ENCODE measurements around the gene CEP120. TPM values are rescaled to one million over a fixed set of nuclear protein-coding genes. Genes with fewer than 3 reads are reported as not detected.
"Not testable (repeated sequence)": the region's sequence is repeated elsewhere in the genome, so short reads cannot be mapped to it uniquely, and the experiment has no call there.

CEP120 gene
- 20.3 and 21.7 TPM in 2 replicates for polyA plus RNA-seq (2014; cell fraction: cytosol; rRNA removed)
- 24.7 and 26.4 TPM in 2 replicates for polyA plus RNA-seq (2014; cell fraction: nucleus; rRNA removed)

DNA sequence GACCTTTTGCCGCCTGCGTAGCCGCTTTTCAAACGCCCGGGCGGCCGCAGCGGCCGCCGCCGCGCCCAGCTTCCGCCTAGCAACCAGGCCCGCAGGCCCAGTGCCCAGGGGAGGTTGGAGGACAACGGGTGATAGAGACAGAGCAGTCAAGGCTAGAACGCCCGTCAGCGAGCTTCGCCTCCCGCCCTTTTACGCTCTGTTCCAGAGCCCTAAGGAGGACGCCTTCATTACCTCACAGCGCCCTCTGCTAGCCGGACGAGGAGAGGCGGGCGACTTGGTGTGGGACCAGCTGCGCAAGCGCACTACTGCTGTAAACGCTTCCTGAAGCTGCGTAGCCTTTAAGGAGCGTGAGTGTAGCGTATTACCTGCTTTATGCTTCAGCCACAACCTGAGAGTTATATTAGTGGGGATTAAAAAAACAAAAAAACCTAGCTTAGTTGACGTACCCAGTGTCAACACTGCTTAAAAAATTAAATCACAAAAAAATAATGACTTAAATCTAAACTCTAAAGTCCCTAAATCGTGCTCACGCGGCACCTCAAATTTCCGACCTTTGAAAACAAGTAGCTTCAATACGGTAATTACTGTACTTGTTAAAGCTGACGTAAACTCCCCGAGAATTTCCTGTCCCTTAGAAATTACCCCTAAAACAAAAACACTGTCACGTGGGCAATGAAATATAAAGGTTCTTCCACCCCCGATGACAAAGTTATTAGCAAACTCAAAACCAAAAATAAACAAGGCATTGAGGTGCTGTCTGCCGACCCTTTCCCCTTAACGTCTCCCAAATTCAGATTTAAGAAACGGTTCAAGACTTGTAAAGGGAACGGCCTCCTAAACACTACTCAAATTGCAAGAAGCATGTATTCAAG, at the start of gene CEP120:
Gene CEP120 (minus strand): TSS at position 126 of the 872 bp plus-strand sequence. CDS start 405 bp downstream, outside the sequence.
- peak; percentile 99 for DNase-seq (ENCODE audit: low spot score)

DNA sequence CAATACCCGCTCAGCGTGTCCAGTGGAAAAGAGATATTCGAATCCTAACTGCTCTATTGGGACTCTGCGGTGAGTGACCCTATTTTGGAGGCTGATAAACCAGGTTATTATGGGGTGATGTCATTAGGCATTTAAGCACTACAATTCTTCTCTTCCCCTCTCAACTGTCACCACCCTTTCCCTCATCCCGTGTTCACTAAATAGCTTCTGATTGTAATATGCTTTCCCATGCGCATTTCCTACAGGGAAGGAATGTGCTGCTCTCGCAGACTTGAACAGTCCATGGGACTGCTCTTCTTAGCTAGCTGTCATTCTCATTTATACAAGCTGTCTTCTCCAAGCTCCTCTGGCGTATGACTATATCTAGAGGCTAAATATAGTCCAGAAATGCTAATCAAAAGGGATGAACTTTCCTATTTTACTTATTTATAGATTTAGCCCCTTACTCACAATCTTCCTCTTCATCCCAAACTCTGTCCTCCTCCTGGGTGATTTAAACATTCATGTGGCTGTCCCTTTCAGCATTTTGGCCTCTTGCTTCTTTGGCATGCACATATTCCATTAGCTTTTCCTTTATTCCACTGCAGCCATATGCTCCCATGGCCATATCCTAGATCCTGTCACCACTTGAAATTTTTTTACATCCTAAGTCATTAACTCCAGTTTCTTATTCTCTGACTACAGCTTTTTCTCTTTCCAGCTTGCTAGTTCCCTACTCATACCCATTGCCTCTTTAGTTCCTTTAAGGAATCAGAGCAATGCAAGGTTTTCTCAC, 49.1 kb upstream of the CEP120 start:
- no peak for DNase-seq (ENCODE audit: low spot score)

DNA sequence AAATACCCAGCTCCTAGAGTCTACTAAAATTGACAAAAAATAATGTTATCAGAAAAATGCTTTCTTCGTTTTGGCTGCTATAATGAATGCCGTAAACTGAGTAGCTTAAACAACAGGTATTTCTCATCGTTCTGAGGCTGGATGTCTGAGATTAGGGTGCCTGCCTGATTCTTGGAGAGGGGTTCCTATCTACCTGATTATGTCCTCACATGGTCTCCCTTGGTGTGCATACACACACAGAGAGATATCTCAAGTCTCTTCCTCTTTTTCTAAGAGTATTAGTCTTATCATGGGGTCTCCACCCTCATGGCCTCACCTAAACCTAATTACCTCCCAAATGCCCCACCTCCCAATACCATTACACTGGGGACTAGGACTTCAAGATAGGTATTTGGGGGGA, 48.2 kb upstream of the CEP120 start:
- DNase-seq (ENCODE audit: low spot score) = no peak

DNA sequence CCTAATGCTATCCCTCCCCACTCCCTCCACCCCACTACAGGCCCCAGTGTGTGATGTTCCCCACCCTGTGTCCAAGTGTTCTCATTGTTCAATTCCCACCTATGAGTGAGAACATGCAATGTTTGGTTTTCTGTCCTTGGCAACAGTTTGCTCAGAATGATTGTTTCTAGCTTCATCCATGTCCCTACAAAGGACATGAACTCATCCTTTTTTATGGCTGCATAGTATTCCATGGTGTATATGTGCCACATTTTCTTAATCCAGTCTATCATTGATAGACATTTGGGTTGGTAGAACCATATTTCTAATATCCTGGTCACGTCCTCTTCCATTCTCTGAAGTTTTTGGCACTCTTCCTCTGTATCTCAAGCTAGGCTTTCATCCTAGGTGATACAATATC, 43.6 kb upstream of the CEP120 start:
- DNase-seq (ENCODE audit: low spot score) = not testable (repeated sequence)

DNA sequence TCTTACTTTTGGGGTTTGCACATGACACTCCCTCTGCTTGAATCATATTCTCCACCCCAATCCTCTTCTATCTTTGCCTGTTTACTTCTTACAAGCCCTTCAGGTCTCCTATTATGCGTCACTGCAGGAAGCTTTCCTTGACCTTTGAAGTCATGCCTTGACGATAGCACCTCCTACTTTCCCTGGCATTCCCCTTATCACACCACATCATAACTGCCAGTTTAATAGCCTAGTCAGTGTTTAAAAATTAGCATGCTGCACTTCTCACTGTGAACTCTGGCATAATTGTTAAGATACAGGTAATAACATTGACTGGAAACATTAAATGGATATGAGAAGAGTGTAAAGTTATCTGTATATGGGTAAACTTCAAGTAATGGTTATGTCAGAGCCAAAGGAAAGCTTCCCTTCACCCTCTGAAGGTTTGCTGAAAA, 37.1 kb upstream of the CEP120 start:
- DNase-seq (ENCODE audit: low spot score) = no peak

DNA sequence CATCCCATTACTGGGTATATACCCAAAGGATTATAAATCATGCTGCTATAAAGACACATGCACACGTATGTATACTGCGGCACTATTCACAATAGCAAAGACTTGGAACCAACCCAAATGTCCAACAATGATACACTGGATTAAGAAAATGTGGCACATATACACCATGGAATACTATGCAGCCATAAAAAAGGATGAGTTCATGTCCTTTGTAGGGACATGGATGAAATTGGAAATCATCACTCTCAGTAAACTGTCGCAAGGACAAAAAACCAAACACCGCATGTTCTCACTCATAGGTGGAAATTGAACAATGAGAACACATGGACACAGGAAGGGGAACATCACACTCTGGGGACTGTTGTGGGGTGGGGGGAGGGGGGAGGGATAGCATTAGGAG, 35.8 kb upstream of the CEP120 start:
- DNase-seq (ENCODE audit: low spot score) = not testable (repeated sequence)

DNA sequence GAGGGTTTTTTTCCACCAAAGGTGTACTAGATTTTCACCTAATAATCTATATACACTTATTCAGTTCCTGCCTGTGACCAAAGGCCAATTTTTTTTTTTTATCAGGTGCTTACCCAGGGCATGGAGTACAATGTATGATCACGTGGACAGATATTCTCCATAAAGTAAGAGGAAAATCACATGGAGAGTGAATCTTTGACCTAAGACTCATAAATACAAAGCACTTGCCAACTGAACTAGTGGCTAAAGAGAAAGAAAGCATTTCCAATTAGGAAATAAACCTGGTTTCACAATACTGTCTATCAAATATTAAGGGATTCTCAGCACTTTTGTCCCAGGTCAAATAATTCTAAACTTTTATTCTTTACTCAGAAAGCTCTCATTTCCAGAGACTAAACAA, 33.0 kb upstream of the CEP120 start:
- DNase-seq (ENCODE audit: low spot score) = no peak

DNA sequence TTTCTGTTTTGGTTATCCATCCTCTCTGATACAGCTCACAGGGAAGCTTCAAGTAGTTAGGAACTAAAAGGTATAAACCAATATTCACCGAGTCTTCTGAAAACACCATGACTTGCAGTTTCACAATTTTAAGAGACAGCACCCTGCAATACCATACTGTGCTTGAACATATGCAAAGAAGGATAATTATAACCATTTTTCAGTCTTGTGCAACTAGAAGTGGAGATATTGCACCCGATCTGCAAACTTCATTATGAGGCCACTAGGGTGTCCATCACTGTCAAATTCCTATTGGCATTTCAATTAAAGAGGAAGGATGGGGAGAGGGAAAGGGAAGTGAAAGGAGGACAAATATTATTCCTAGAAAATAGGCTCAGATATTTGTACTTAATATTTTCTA, 32.4 kb upstream of the CEP120 start:
- DNase-seq (ENCODE audit: low spot score) = peak; percentile 16

- DNase-seq (ENCODE audit: low spot score) = peak; percentile 23
Measured at GRCh38 chr5:123455095-123455494, 31.9 kb upstream of the CEP120 start.

DNA sequence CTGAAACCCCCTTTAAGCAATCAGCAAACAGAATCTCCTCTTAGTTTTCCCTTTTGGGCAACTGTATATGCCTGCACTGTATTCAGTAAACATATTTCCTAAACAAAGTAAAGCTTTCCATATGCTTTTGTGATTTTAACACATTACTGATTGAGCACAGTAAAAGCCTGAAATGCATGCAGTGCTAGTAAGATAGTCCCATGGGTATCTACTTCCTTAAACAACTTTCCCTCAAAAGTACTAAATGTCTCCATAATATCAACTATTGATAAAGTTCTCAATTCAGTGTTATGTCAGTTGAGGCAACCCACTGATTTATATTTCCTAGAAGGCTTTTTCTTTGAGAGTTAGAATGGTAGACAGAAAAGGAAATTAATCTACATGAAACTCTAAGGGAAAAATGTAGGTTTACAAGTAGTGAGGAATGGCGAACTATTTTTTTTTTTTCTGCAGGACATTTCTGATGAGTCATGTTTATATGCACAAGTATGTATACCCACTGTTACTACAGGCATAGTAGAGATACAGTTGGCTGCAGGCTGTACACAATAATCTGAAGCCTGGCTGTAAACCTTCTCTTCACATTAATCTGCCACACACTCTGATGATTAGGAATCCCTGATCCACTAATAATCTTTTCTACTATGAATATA, 31.2 kb upstream of the CEP120 start:
- DNase-seq (ENCODE audit: low spot score) = no peak

- no peak for DNase-seq (ENCODE audit: low spot score)
Measured at GRCh38 chr5:123452401-123452800, 29.2 kb upstream of the CEP120 start.

DNA sequence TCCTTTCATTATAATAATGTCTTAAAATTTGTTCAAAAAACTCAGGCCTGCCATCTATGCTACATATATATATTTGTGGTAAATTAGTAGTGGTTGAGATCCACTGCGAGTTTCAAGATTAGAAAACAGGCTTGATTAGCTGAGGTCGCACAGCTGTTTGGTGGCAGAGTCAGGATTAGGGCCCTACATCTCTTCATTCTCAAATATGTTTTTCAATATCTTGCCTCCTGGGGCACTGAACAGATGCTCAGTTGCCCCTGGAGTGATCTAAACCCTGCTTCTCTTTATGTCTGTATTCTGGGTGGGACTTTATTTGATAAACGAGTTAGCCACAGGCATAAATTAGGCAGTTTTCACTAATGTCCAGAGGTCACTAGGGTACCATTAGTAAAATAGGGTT, 27.8 kb upstream of the CEP120 start:
- peak; percentile 14 for DNase-seq (ENCODE audit: low spot score)

GRCh38 chr5:123450640-123451039, 27.4 kb upstream of the CEP120 start:
- peak; percentile 33 for DNase-seq (ENCODE audit: low spot score)

- peak; percentile 29 for DNase-seq (ENCODE audit: low spot score)
Measured at GRCh38 chr5:123450114-123450513, 26.9 kb upstream of the CEP120 start.

DNA sequence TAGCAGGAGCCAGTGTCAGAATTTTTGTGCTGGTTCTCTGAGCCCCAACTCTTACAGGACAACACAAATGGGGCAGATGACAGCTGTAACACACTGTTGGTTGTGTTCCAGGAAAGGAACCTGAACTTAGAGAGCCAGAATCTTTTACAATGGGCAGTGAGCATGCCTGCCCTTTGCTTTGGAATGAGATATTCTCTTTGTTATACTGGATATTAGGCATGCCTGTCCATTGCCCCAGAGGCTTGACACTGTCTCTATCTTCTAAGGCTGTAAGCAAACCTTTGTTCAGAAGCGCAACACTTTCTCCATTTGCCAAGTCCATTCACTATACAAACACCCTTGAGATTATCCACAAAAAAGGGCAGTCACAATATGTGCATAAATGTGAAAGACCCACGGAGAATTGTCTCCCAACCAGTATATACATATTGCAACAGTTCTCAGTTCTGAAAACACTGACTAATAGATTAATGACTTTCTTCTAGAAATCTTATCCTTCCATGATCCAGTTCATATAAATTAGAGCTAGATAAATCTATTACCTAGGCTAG, 26.3 kb upstream of the CEP120 start:
- DNase-seq (ENCODE audit: low spot score) = no peak

DNA sequence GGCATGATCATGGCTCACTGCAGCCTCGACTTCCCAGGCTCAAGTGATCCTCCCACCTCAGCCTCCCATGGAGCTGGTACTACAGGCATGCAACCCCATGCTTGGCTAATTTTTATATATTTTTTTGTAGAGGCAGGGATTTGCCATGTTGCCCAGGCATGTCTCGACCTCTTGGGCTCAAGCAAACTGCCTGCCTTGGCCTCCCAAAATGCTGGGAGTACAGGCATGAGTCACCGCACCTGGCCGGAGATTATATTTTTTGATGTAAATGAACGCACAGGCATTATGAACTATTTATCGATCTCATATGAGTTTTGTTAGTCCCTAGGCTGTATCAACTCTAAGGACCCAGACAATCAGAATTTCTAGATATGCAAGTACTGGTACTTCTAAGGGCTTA, 25.5 kb upstream of the CEP120 start:
- DNase-seq (ENCODE audit: low spot score) = no peak

DNA sequence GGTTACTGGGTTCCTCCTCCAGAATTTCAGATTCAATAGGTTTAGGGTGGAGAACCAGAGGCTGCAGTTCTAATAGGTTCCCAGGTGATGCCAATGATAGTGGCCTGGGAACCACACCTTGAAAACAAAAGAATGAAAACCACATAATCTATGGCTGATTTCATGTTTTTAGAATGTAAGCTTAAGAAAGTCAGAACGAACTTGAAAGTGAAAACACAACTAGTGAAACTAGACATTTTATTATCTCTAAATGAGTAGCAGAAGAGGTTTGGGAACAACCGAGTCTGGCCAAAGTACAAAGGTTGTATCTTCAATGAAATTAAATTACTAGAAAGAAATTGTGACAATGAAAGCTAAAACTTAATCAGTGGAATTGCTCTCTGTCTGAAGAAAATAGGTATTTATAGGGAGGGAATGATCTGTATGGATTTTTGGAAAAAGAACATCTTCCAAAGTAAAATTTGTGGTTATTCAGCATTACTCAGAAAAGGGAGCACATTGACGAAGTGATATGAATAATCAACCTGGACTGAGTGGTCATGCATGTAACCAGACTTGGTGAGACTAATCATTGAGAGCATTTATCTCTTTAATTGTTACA, 24.9 kb upstream of the CEP120 start:
- DNase-seq (ENCODE audit: low spot score) = no peak

DNA sequence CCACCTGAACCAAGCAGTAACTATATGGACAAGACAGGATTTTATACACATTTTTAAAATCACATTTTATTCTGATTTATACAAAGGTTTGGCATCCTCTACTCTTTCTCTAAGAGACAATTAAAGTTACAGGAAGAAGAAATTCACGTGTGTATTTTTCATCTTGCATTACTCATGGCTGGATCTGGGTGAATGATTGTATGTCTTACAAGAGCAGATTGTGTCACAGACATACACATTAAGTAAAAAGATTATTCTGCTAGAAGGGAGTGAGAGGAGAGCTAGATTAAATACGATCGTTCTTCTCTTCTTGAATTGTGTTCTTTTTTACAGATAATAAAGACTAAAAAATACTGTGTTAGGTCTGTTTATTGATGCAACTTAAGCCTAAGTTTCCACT, 20.8 kb upstream of the CEP120 start:
- DNase-seq (ENCODE audit: low spot score) = no peak

DNA sequence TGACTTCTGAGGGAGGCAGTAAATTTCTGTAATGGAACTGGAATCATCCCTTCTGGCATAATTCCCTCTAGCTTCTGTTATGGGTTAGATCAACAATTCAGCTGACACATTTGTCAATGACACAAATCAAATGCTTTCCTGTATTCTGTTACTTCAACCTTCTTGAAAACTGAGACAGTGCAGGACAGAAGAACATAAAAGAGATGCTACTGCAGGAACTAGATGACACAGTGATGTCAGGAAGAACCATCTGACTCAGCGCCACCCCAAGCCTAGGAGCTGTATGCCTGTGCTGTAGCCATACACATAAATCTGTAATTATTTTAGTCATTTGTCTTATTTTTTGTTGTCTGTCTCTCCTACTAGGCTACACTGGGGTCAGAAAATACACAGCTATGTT, 18.2 kb upstream of the CEP120 start:
- DNase-seq (ENCODE audit: low spot score) = no peak

DNA sequence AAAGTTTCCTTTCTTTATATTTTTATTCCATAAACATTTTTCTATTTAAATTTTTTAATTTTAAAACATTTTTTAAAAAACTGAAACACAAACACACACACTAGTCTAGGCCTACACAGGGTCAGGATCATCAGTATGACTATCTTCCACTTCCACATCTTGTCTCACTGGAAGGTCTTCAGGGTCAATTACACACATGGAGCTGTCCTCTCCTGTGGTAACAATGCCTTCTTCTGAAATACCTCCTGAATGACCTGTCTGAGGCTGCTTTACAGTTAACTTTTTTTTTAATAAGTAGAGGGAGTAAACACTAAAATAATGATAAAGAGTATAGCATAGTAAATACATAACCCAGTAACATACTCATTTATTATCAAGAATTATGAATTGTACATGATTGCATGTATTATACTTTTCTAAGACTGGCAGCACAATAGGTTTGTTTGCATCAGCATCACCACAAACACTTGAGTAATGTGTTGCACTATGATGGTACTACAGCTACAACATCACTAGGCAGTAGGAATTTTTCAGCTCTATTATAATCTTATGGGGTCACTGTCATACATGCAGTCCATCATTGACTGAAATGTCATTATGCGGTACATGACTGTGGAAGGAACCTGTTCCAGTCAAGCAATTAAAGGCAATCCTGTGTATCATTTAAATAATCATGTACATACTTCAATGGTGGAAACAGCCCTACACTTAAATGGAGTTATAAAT, 17.4 kb upstream of the CEP120 start:
- no peak for DNase-seq (ENCODE audit: low spot score)

GRCh38 chr5:123439709-123440108, 16.5 kb upstream of the CEP120 start:
- no peak for DNase-seq (ENCODE audit: low spot score)

All from SK-N-DZ (cell line).